ENCODE results near the gene ERGIC1.

The ERGIC1 gene

GRCh38 chr5:172950176-172950965 lies 116.3 kb downstream of the ERGIC1 start:
- TF ChIP-seq CTCF (conservative IDR thresholded peaks at IDR 0.05) = no peak
- H3K27ac ChIP-seq = no peak overlapping the region

DNA sequence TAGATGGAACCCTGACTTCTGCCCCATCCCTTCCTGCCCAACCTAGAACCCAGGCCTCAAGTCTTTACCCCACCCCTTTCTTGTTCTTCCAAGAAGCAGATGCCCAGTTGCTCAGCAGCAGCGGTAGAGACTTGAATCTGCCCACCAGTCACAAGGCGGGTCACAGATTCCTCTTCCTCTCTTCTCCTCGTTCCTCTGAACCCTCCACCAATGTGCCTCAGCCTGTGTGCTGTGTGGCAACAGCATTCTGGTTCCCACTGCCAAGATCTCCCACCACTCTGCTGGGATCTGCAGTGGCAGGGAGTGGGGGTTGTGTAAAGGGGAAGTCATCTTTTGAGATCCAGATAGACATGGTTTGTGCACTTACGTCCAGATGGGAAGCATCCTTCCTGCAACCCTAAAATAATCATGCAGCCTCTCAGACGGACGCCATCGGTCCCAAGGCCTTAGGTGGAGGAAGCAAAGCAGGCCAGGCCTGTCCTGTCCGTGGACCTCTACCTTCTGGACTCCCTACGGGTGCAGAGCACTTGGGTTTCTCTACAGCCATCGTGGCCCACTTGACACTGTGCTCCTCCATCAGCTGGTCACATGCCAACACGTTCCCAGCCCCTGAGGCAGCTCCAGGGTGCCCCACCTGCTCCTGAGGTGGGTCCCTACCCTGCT lies 117.5 kb downstream of the ERGIC1 start:
- no peak for TF ChIP-seq CTCF (conservative IDR thresholded peaks at IDR 0.05)
- no peak overlapping the region for H3K27ac ChIP-seq

- TF ChIP-seq CTCF (conservative IDR thresholded peaks at IDR 0.05) = no peak
- no peak overlapping the region for H3K27ac ChIP-seq
These were observed 118.0 kb downstream of the ERGIC1 start for GRCh38 chr5:172952034-172952511.

- no peak overlapping the region for H3K27ac ChIP-seq
- TF ChIP-seq CTCF (conservative IDR thresholded peaks at IDR 0.05) = no peak
These were observed 120.0 kb downstream of the ERGIC1 start for GRCh38 chr5:172953776-172954675.

- TF ChIP-seq CTCF (conservative IDR thresholded peaks at IDR 0.05) = no peak
- no peak overlapping the region for H3K27ac ChIP-seq
These were observed 120.7 kb downstream of the ERGIC1 start for GRCh38 chr5:172954751-172955159.

DNA sequence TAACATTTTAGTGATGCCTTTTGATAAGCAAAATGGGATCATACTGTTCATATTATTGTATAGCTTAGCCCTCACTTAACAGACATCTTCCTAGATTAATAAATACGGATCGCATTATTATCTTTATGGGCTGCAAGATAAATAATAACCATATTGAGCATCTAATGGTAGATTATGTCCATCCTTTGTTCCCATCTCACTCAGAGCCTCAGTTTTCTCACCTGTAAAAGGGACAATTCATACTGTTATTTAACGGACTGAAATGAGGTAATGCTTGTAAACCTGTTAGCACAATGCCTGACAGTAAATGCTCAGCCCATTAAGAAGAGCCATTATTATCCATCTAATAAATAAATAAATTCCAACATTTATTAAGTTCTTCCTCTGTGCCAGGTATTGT lies 122.2 kb downstream of the ERGIC1 start:
- no peak for TF ChIP-seq CTCF (conservative IDR thresholded peaks at IDR 0.05)
- no peak overlapping the region for H3K27ac ChIP-seq

GRCh38 chr5:172956936-172957335 lies 122.9 kb downstream of the ERGIC1 start:
- no peak for TF ChIP-seq CTCF (conservative IDR thresholded peaks at IDR 0.05)
- H3K27ac ChIP-seq = no peak overlapping the region

All from VCaP (cell line).